K562 (cell line): ENCODE data around the gene INTS1. TPM values are rescaled to one million over a fixed set of nuclear protein-coding genes. Genes with fewer than 3 reads are reported as not detected.

Experiments
- ARHGAP35 ChIP-seq: fragments of 450-650 bp; IDR thresholded peaks from 2 replicates; pipeline ENCODE4 v1.6.1; 2018; ENCODE audit not compliant: partially characterized antibody
- CTBP1 ChIP-seq: fragments of 450-650 bp; IDR thresholded peaks from 2 replicates; pipeline ENCODE4 v1.6.1; 2016; ENCODE audit warnings: borderline replicate concordance
- E4F1 ChIP-seq: fragments of 250-450 bp; sonication (Bioruptor Pico); IDR thresholded peaks from 2 replicates; pipeline ENCODE4 v1.5.0; 2021; ENCODE audit warnings: mild to moderate bottlenecking, borderline replicate concordance
- ELF1 ChIP-seq: fragments of 200-800 bp; sonication (Bioruptor generic); IDR thresholded peaks from 2 replicates; pipeline ENCODE4 v1.6.1; 2016; ENCODE audit warnings: missing genetic modification characterization, missing compliant biosample characterization
- FOS ChIP-seq: IDR thresholded peaks from 3 replicates; pipeline ENCODE4 v1.6.1; 2011; ENCODE audit not compliant: insufficient read length; ENCODE audit errors: extremely low read depth
- GABPA ChIP-seq: fragments of 200-800 bp; sonication (Bioruptor generic); conservative IDR thresholded peaks from 2 replicates; pipeline ENCODE4 v1.6.1; 2016; ENCODE audit warnings: low read depth, missing genetic modification characterization, missing compliant biosample characterization
- HINFP ChIP-seq: fragments of 450-650 bp; conservative IDR thresholded peaks from 2 replicates; pipeline ENCODE4 v1.6.1; 2016; ENCODE audit warnings: missing genetic modification characterization, low read depth, mild to moderate bottlenecking, control low read depth, missing compliant biosample characterization
- IRF9 ChIP-seq: fragments of 450-650 bp; IDR thresholded peaks from 2 replicates; pipeline ENCODE4 v1.6.1; 2016; ENCODE audit warnings: missing biosample characterization, missing genetic modification characterization
- KAT2B ChIP-seq: IDR thresholded peaks from one replicate; pipeline ENCODE4 v1.6.1; 2012; ENCODE audit warnings: low read depth, mild to moderate bottlenecking, control low read depth, inconsistent platforms, low read length, moderate library complexity
- KDM4B ChIP-seq, 2 experiments: fragments of 450-650 bp in 1 of 2; sonication (generic) in 1 of 2; IDR thresholded peaks; 2 replicates each; pipeline ENCODE4 v1.6.1; 2016 to 2017; ENCODE audit warnings: borderline replicate concordance in 2 of 2, antibody characterized with exemption in 1 of 2, low read depth in 1 of 2, mild to moderate bottlenecking in 1 of 2
- MAFF ChIP-seq: IDR thresholded peaks from 2 replicates; pipeline ENCODE4 v1.6.1; 2012; ENCODE audit warnings: low read length, improper control_type of control experiment
- MYNN ChIP-seq, 2 experiments: sonication (generic); formaldehyde crosslinking in 1 of 2; IDR thresholded peaks; 2 replicates each; pipeline versions ENCODE4 v1.5.0 to v1.6.1; 2016 to 2020; ENCODE audit warnings: antibody characterized with exemption in 1 of 2, missing genetic modification reagents in 1 of 2
- POLR3A ChIP-seq: IDR thresholded peaks from 2 replicates; pipeline ENCODE4 v1.6.1; 2011; ENCODE audit warnings: borderline replicate concordance, mild to moderate bottlenecking, moderate library complexity; ENCODE audit not compliant: insufficient read length, insufficient read depth; ENCODE audit errors: extremely low read depth
- RBM15 ChIP-seq: fragments of 200-400 bp; formaldehyde crosslinking; IDR thresholded peaks from 2 replicates; pipeline ENCODE4 v1.6.1; 2018; ENCODE audit warnings: mild to moderate bottlenecking, low read length, moderate library complexity; ENCODE audit not compliant: insufficient read depth
- SIX5 ChIP-seq, 2 experiments: IDR thresholded peaks; 2 replicates each; pipeline ENCODE4 v1.6.1; 2011; ENCODE audit warnings: low read length in 2 of 2, borderline replicate concordance in 1 of 2, low read depth in 1 of 2, mild to moderate bottlenecking in 1 of 2, moderate library complexity in 1 of 2; ENCODE audit not compliant: insufficient read depth in 1 of 2
- SPI1 ChIP-seq: IDR thresholded peaks from 2 replicates; pipeline ENCODE4 v1.6.1; 2011; ENCODE audit warnings: low read depth, low read length, control low read depth, borderline replicate concordance
- SUPT5H ChIP-seq: fragments of 450-650 bp; IDR thresholded peaks from 2 replicates; pipeline ENCODE4 v1.6.1; 2016
- ZKSCAN8 ChIP-seq: fragments of 200-800 bp; sonication (Bioruptor generic); IDR thresholded peaks from 2 replicates; pipeline ENCODE4 v1.6.1; 2016; ENCODE audit warnings: missing genetic modification characterization, missing compliant biosample characterization
- ZNF133 ChIP-seq: fragments of 250-450 bp; sonication (Bioruptor Pico); IDR thresholded peaks from 2 replicates; pipeline ENCODE4 v1.4.0; 2020; ENCODE audit warnings: mild to moderate bottlenecking
- ZNF23 ChIP-seq: fragments of 250-450 bp; sonication (Bioruptor Pico); IDR thresholded peaks from 2 replicates; pipeline ENCODE4 v1.4.0; 2020; ENCODE audit warnings: mild to moderate bottlenecking
- ZNF551 ChIP-seq: fragments of 250-450 bp; sonication (Bioruptor Pico); IDR thresholded peaks from 2 replicates; pipeline ENCODE4 v1.5.0; 2021; ENCODE audit warnings: mild to moderate bottlenecking, moderate library complexity
- ZSCAN32 ChIP-seq: fragments of 450-650 bp; formaldehyde crosslinking; IDR thresholded peaks from 2 replicates; pipeline ENCODE4 v1.4.0; 2020; ENCODE audit warnings: mild to moderate bottlenecking, moderate library complexity
- polyA plus RNA-seq, 8 experiments: library from polyadenylated mRNA; depleted of rRNA in 4 of 8; stranded (reverse) in 5 of 8; unstranded in 3 of 8; fragments of >200 nt; fragmentation: Nextera tagmentation in 2 of 8; fragmentation: Illumina TruSeq in 1 of 8; extraction: Ambion mirVana in 2 of 8; extraction: Trizol in 1 of 8; gene quantifications; 2 replicates each; pipeline versions ENCODE4 v1.2.1 to v1.2.3, GENCODE V29; 2011 to 2014; ENCODE audit warnings: inconsistent platforms in 1 of 8, missing spikeins in 1 of 8
- total RNA-seq, 7 experiments: library from RNA; depleted of rRNA in 6 of 7; stranded (reverse); fragments of >200 nt in 6 of 7; fragmentation: Illumina TruSeq in 2 of 7; extraction: Trizol in 2 of 7; gene quantifications; 2 replicates each; pipeline versions ENCODE4 v1.2.1 to v1.2.3, GENCODE V29; 2011 to 2021; ENCODE audit warnings: low replicate concordance in 1 of 7

INTS1 gene
- total and polyA plus RNA-seq, 9 of the 15 experiments (the other 6 are each of a cell fraction or from before 2014, with no cell fraction given): 0.34 to 119 (median 18.5) TPM

GRCh38 chr7:1503816-1504775, at the start of gene INTS1 (continued):
- TF ChIP-seq ZNF551 (CRISPR knock-in tag) (no peak), MAFF (no peak), KAT2B (no peak), CTBP1 (peak; percentile 63; the same call in 1 of the 2 replicates), FOS (no peak), ZKSCAN8 (CRISPR knock-in tag) (no peak), ELF1 (tag) (peak; percentile 92), ZNF23 (CRISPR knock-in tag) (no peak), KDM4B (IDR thresholded peaks at IDR 0.05; ENCODE audit: borderline replicate concordance in 2 of 2, low read depth in 1 of 2) (peak in 1 of 2 experiments; percentile 99; a peak in 2 of 4 replicates), HINFP (tag) (no peak), SPI1 (no peak), ZNF133 (CRISPR knock-in tag) (no peak), MYNN (IDR thresholded peaks at IDR 0.05) (no peak), MYNN (CRISPR knock-in tag; IDR thresholded peaks at IDR 0.05) (no peak), POLR3A (no peak), SUPT5H (peak; percentile 70), IRF9 (tag) (no peak), ARHGAP35 (no peak), GABPA (tag) (peak; percentile 99), SIX5 (IDR thresholded peaks at IDR 0.05; ENCODE audit: borderline replicate concordance in 1 of 2, insufficient read depth in 1 of 2, low read depth in 1 of 2, low read length in 2 of 2) (peak in 1 of 2 experiments; percentile 41; a peak in 2 of 4 replicates), ZSCAN32 (CRISPR knock-in tag) (no peak), E4F1 (CRISPR knock-in tag) (no peak), RBM15 (no peak)
